HG02938 (cell line): ENCODE measurements around the gene PRAME.
"Not testable (repeated sequence)": the region's sequence is repeated elsewhere in the genome, so short reads cannot be mapped to it uniquely, and the experiment has no call there.

Source experiments
- ATAC-seq: cut with Tn5 transposase; IDR thresholded peaks from one replicate; pipeline ENCODE4 v1.9.1; 2021; ENCODE audit warnings: mild to moderate bottlenecking, moderate library complexity; ENCODE audit not compliant: unreplicated experiment

Gene PRAME

GRCh38 chr22:22581524-22581923, 22.5 kb upstream of the PRAME start:
- ATAC-seq: not testable (repeated sequence)

GRCh38 chr22:22579869-22580604, 21.0 kb upstream of the PRAME start:
- ATAC-seq: no peak

- no peak for ATAC-seq
Measured at GRCh38 chr22:22578702-22579424, 19.8 kb upstream of the PRAME start.

GRCh38 chr22:22576989-22577427, 17.9 kb upstream of the PRAME start:
- no peak for ATAC-seq

- ATAC-seq: no peak
Measured at GRCh38 chr22:22576244-22576988, 17.4 kb upstream of the PRAME start.

- ATAC-seq: no peak
Measured at GRCh38 chr22:22574361-22574760, 15.3 kb upstream of the PRAME start.

- ATAC-seq: no peak
Measured at GRCh38 chr22:22573047-22573889, 14.2 kb upstream of the PRAME start.

- ATAC-seq: no peak
Measured at GRCh38 chr22:22571862-22572261, 12.8 kb upstream of the PRAME start.

- no peak for ATAC-seq
Measured at GRCh38 chr22:22571429-22571828, 12.4 kb upstream of the PRAME start.

GRCh38 chr22:22569218-22569617, 10.2 kb upstream of the PRAME start:
- ATAC-seq: no peak

- ATAC-seq: no peak
Measured at GRCh38 chr22:22565981-22566380, 6.9 kb upstream of the PRAME start.

- no peak for ATAC-seq
Measured at GRCh38 chr22:22558071-22558971, 744 bp downstream of the PRAME start.

- no peak for ATAC-seq
Measured at GRCh38 chr22:22556995-22557925, 1.8 kb downstream of the PRAME start.

GRCh38 chr22:22556578-22556977, 2.5 kb downstream of the PRAME start:
- no peak for ATAC-seq

- no peak for ATAC-seq
Measured at GRCh38 chr22:22555596-22555995, 3.5 kb downstream of the PRAME start.

- ATAC-seq: no peak
Measured at GRCh38 chr22:22554587-22555284, 4.3 kb downstream of the PRAME start.

GRCh38 chr22:22553735-22554586, 5.1 kb downstream of the PRAME start:
- no peak for ATAC-seq
